NT2/D1 (cell line): ENCODE results near the gene CCDC149.

ENCODE experiments used
- DNase-seq: peaks from one replicate; pipeline ENCODE4 v3.0.0-alpha.2; 2011; ENCODE audit warnings: low read depth, low spot score
- H3K27me3 ChIP-seq: 2 replicates; pipeline ENCODE4 v1.6.0; 2011; ENCODE audit warnings: mild to moderate bottlenecking; ENCODE audit not compliant: insufficient read length, insufficient read depth
- H3K36me3 ChIP-seq: 2 replicates; pipeline ENCODE4 v1.6.1; 2011; ENCODE audit warnings: mild to moderate bottlenecking, low read length, mixed read lengths; ENCODE audit not compliant: insufficient read depth, insufficient read length
- H3K4me1 ChIP-seq: 2 replicates; pipeline ENCODE4 v1.5.1; 2011; ENCODE audit not compliant: insufficient read depth, insufficient read length
- H3K4me3 ChIP-seq: 2 replicates; pipeline ENCODE4 v1.5.1; 2011; ENCODE audit warnings: low read depth; ENCODE audit not compliant: insufficient read length
- H3K9ac ChIP-seq: 2 replicates; pipeline ENCODE4 v1.6.0; 2011; ENCODE audit warnings: low read depth; ENCODE audit not compliant: insufficient read length
- H3K9me3 ChIP-seq: 2 replicates; pipeline ENCODE4 v1.5.1; 2011; ENCODE audit warnings: mild to moderate bottlenecking, low read length; ENCODE audit not compliant: insufficient read depth
- SUZ12 ChIP-seq: IDR thresholded peaks from 2 replicates; pipeline ENCODE4 v1.6.1; 2011; ENCODE audit not compliant: insufficient read length, insufficient read depth; ENCODE audit errors: extremely low read depth
- YY1 ChIP-seq: IDR thresholded peaks from 2 replicates; pipeline ENCODE4 v1.6.1; 2011; ENCODE audit not compliant: insufficient read length, insufficient read depth
- ZNF274 ChIP-seq: IDR thresholded peaks from 2 replicates; pipeline ENCODE4 v1.6.1; 2011; ENCODE audit warnings: mild to moderate bottlenecking, low read depth, low read length

Gene CCDC149

DNA sequence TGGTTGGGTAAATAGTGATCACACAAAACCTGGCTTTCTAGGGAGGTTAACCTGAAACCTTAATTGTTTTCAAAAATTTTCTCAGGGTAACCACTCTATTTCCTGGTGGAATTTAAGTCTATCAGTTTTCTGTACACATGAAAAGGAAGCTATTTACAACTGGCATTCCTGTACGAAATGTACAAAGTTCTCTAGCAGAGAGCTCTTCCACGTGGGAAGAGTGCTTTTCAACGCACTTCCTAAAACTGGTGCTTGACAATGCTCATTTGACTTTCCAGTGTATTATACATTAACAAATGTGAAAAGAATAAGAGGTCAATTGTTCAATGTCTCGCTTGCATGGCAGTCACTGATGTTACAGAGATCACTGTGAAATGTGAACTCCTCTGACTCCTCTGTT, 120.3 kb downstream of the CCDC149 start:
- H3K9me3 ChIP-seq = no peaks in the 10 kb centered on the region
- no peaks in the 10 kb centered on the region for H3K36me3 ChIP-seq
- peaks cover 6% of the 10 kb centered on the region for H3K4me1 ChIP-seq
- H3K27me3 ChIP-seq = no peaks in the 10 kb centered on the region
- DNase-seq = no peak
- H3K9ac ChIP-seq = no peak overlapping the region
- TF ChIP-seq YY1 = no peak
- TF ChIP-seq SUZ12 = no peak
- TF ChIP-seq ZNF274 = no peak
- H3K4me3 ChIP-seq = no peak overlapping the region

DNA sequence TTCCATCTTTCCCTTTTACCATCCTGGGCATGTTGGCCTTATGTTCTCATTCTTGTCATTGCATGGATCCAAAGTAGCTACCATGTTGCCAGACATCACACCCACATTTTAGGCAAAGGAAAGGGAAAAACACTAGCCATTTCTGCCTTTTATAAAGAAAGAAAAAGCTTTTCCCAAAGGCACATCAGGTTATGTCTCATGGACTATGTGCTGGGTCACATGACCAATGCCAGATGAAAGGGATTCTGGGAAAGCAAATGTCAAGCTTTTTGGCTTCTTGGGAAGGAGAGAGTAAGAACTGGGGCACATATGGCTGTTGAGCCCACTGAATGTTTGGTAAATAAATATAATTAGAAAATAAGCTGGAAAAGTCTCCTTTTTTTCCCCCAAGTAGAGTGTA, 121.8 kb downstream of the CCDC149 start:
- no peak for DNase-seq
- no peaks in the 10 kb centered on the region for H3K27me3 ChIP-seq
- no peak for TF ChIP-seq ZNF274
- no peak for TF ChIP-seq SUZ12
- no peak for TF ChIP-seq YY1

GRCh38 chr4:24783506-24783905, 129.3 kb downstream of the CCDC149 start:
- DNase-seq = no peak
- H3K27me3 ChIP-seq = no peaks in the 10 kb centered on the region
- TF ChIP-seq SUZ12 (no peak), YY1 (no peak), ZNF274 (no peak)
- H3K4me3 ChIP-seq = no peak overlapping the region
- H3K4me1 ChIP-seq = no peaks in the 10 kb centered on the region
- H3K36me3 ChIP-seq = no peaks in the 10 kb centered on the region
- no peak overlapping the region for H3K9ac ChIP-seq
- no peaks in the 10 kb centered on the region for H3K9me3 ChIP-seq

More for the DNA sequence above, 121.8 kb downstream of the CCDC149 start:
- Histone ChIP-seq H3K36me3 (no peaks in the 10 kb centered on the region), H3K4me3 (no peak overlapping the region), H3K9me3 (no peaks in the 10 kb centered on the region), H3K4me1 (peaks cover 6% of the 10 kb centered on the region), H3K9ac (no peak overlapping the region)

GRCh38 chr4:24781999-24782745, 130.7 kb downstream of the CCDC149 start:
- H3K9me3 ChIP-seq = no peaks in the 10 kb centered on the region
- no peak for DNase-seq
- H3K36me3 ChIP-seq = no peaks in the 10 kb centered on the region
- no peaks in the 10 kb centered on the region for H3K27me3 ChIP-seq
- no peaks in the 10 kb centered on the region for H3K4me1 ChIP-seq
- no peak overlapping the region for H3K9ac ChIP-seq
- no peak for TF ChIP-seq ZNF274
- no peak for TF ChIP-seq YY1
- TF ChIP-seq SUZ12 = no peak
- no peak overlapping the region for H3K4me3 ChIP-seq

DNA sequence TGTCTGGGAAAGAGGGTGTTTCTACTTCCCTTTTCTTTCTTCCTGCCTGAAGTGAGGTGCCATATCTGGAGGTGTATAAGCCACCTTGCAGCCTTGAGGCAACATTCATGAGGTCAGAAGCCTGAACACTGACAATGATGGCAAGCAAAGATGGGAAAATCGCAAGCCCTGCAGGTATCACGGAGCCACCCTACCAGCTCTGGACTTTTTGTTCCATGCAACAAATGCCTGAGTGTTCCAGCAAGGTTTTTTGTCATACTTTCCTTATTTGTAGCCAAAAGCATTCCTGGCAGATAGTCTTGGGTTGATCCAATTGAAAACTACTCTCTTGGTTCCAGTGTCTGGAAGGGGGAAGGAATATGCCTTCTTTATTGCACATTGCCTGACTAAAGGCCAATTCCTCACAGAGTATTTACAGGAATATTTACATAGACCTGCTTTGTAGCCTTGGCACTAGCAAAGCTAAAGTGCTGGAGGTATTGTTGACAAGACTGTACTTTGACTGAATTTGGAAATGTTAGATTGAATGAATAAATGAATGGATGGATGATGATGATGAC, 131.8 kb downstream of the CCDC149 start:
- DNase-seq = no peak
- no peaks in the 10 kb centered on the region for H3K4me1 ChIP-seq
- TF ChIP-seq ZNF274 = no peak
- no peak for TF ChIP-seq YY1
- TF ChIP-seq SUZ12 = no peak
- H3K36me3 ChIP-seq = no peaks in the 10 kb centered on the region
- H3K9me3 ChIP-seq = no peaks in the 10 kb centered on the region
- H3K4me3 ChIP-seq = no peak overlapping the region
- no peaks in the 10 kb centered on the region for H3K27me3 ChIP-seq
- H3K9ac ChIP-seq = no peak overlapping the region

DNA sequence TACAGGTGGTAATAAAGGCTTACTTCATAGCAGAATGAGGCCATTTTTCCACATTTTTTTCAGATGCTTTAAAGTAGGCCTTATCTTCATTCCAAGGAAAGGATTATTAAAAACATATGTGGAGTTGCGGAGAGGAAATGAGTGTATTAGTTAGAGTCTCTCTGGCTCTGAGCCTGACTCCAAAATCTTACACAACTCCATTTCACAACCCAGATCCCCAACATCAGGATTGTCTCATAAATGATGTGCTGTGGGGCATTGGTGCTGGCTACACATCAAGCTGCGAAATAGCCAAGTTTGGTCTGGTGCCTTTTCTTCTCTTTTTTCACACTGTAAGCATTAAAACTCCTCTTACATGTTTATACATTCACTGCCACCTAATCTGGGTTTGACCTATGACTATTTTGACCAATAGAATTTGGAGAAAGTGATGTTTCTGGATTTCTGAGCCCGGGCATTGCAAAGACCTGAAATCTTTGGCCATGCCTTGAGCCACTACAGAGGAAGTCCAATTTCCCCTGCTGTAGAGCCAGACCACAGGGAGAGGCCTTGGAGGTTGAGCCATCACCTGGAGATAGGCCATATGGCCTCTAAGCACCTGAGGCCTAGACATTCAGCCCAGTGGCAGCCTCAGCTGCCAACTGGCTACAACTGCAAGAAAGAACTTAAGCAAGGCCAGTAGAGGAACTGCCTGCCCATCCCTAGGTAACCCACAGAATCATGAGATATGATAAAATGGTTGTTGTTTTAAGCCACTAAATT, 134.2 kb downstream of the CCDC149 start:
- Histone ChIP-seq H3K4me1 (no peaks in the 10 kb centered on the region), H3K4me3 (no peak overlapping the region), H3K27me3 (no peaks in the 10 kb centered on the region), H3K36me3 (no peaks in the 10 kb centered on the region), H3K9ac (no peak overlapping the region), H3K9me3 (no peaks in the 10 kb centered on the region)
- no peak for DNase-seq
- TF ChIP-seq YY1 (no peak), SUZ12 (no peak), ZNF274 (no peak)
